IMR-90 (cell line): Measurements from ENCODE around the gene PHAF1. TPM values are rescaled to one million over a fixed set of nuclear protein-coding genes. Genes with fewer than 3 reads are reported as not detected.

Experiments
- ATAC-seq: fragments of 200-7000 bp; cut with Tn5 transposase; 2 replicates; pipeline ENCODE4 v1.9.1; 2020; ENCODE audit warnings: low read depth, mild to moderate bottlenecking, moderate library complexity
- BruUV-seq: library from RNA; stranded (reverse); fragments of 400-500 nt; replicated peaks from 2 replicates; lab custom pipeline; 2021; lab: Mats Ljungman, UMichigan
- CTCF ChIA-PET: fragments of 300-600 bp; formaldehyde crosslinking; extraction: SDS; loops from one replicate; lab custom pipeline; 2021; ENCODE audit warnings: antibody characterized with exemption; lab: Yijun Ruan, JAX
- POLR2A ChIA-PET: fragments of 300-600 bp; sonication (Branson Sonifier 250); formaldehyde crosslinking; loops from one replicate; lab custom pipeline; 2022; ENCODE audit warnings: antibody characterized with exemption; ENCODE audit not compliant: unreplicated experiment; lab: Charles Lee
- DNase-seq: peaks from one replicate; pipeline ENCODE4 v3.0.0; 2013
- H2AFZ ChIP-seq: replicated peaks from 2 replicates; pipeline ENCODE3; 2013; ENCODE audit warnings: low read length, mild to moderate bottlenecking; ENCODE audit not compliant: poor library complexity
- H2AK5ac ChIP-seq: 2 replicates; pipeline ENCODE4 v1.6.1; 2013; ENCODE audit warnings: low read depth, low read length, inconsistent platforms
- H2AK9ac ChIP-seq: replicated peaks from 2 replicates; pipeline ENCODE3; 2013; ENCODE audit warnings: mild to moderate bottlenecking, low read depth, low read length, moderate library complexity; ENCODE audit not compliant: poor library complexity
- H2BK120ac ChIP-seq: 2 replicates; pipeline ENCODE4 v1.6.1; 2013; ENCODE audit warnings: low read depth, low read length, inconsistent platforms
- H2BK15ac ChIP-seq: 3 replicates; pipeline ENCODE4 v1.6.1; 2013; ENCODE audit warnings: low read depth, low read length, inconsistent platforms
- H2BK20ac ChIP-seq: 2 replicates; pipeline ENCODE4 v1.6.1; 2013; ENCODE audit warnings: low read depth, mild to moderate bottlenecking, inconsistent platforms, low read length, moderate library complexity
- H2BK5ac ChIP-seq: 2 replicates; pipeline ENCODE4 v1.6.1; 2013; ENCODE audit warnings: mild to moderate bottlenecking, low read depth, low read length, inconsistent platforms; ENCODE audit not compliant: poor library complexity, severe bottlenecking
- H3K14ac ChIP-seq: replicated peaks from 2 replicates; pipeline ENCODE4 v1.6.1; 2013; ENCODE audit warnings: low read depth, low read length, inconsistent platforms
- H3K18ac ChIP-seq: 2 replicates; pipeline ENCODE4 v1.6.1; 2013; ENCODE audit warnings: low read depth, low read length, control low read depth
- H3K23ac ChIP-seq: 2 replicates; pipeline ENCODE4 v1.6.1; 2013; ENCODE audit warnings: low read depth, low read length, inconsistent platforms
- H3K27ac ChIP-seq: 2 replicates; pipeline ENCODE4 v1.5.1; 2013; ENCODE audit warnings: mild to moderate bottlenecking, control low read depth, low read length; ENCODE audit not compliant: insufficient read depth
- H3K27me3 ChIP-seq: 2 replicates; pipeline ENCODE4 v1.6.1; 2013; ENCODE audit warnings: low read length; ENCODE audit not compliant: control insufficient read depth, insufficient read depth
- H3K36me3 ChIP-seq: 2 replicates; pipeline ENCODE4 v1.6.1; 2013; ENCODE audit warnings: low read length, mixed read lengths; ENCODE audit not compliant: control insufficient read depth, insufficient read depth
- H3K4ac ChIP-seq: 2 replicates; pipeline ENCODE4 v1.6.1; 2013; ENCODE audit warnings: low read depth, low read length, inconsistent platforms
- H3K4me1 ChIP-seq: 2 replicates; pipeline ENCODE4 v1.6.1; 2013; ENCODE audit warnings: low read length, mixed read lengths; ENCODE audit not compliant: control insufficient read depth, insufficient read depth
- H3K4me2 ChIP-seq: 2 replicates; pipeline ENCODE4 v1.6.1; 2013; ENCODE audit warnings: low read depth, mild to moderate bottlenecking, control low read depth, low read length, moderate library complexity
- H3K4me3 ChIP-seq: 2 replicates; pipeline ENCODE4 v1.5.1; 2013; ENCODE audit warnings: low read depth, mild to moderate bottlenecking, control low read depth, low read length, moderate library complexity; ENCODE audit not compliant: insufficient read depth
- H3K56ac ChIP-seq: 2 replicates; pipeline ENCODE4 v1.6.1; 2013; ENCODE audit warnings: low read length, inconsistent platforms; ENCODE audit not compliant: insufficient read depth; ENCODE audit errors: extremely low read depth
- H3K79me1 ChIP-seq, 2 experiments: 2 replicates each; pipeline ENCODE4 v1.6.1; 2013; ENCODE audit warnings: low read length in 2 of 2, inconsistent platforms in 1 of 2, low read depth in 1 of 2
- H3K9ac ChIP-seq: 2 replicates; pipeline ENCODE4 v1.6.1; 2013; ENCODE audit warnings: low read depth, low read length, control low read depth
- H3K9me1 ChIP-seq: 2 replicates; pipeline ENCODE4 v1.6.1; 2013; ENCODE audit warnings: low read length, inconsistent platforms; ENCODE audit not compliant: insufficient read depth
- H3K9me3 ChIP-seq: 2 replicates; pipeline ENCODE4 v1.6.1; 2013; ENCODE audit warnings: low read length; ENCODE audit not compliant: control insufficient read depth, insufficient read depth
- H4K20me1 ChIP-seq: 2 replicates; pipeline ENCODE4 v1.6.1; 2013; ENCODE audit warnings: low read length, inconsistent platforms; ENCODE audit not compliant: insufficient read depth
- H4K5ac ChIP-seq: 2 replicates; pipeline ENCODE4 v1.6.1; 2013; ENCODE audit warnings: mild to moderate bottlenecking, low read depth, low read length, control low read depth
- H4K8ac ChIP-seq, 2 experiments: 2 replicates each; pipeline ENCODE4 v1.6.1; 2013; ENCODE audit warnings: low read depth in 2 of 2, low read length in 2 of 2, control low read depth in 1 of 2, inconsistent platforms in 1 of 2
- H4K91ac ChIP-seq: 2 replicates; pipeline ENCODE4 v1.6.1; 2013; ENCODE audit warnings: low read depth, low read length, inconsistent platforms; ENCODE audit not compliant: insufficient read depth
- BHLHE40 ChIP-seq: fragments of 150-350 bp; IDR thresholded peaks from 2 replicates; pipeline ENCODE4 v1.6.1; 2016; ENCODE audit warnings: mild to moderate bottlenecking, low read depth, low read length
- CEBPB ChIP-seq: IDR thresholded peaks from 2 replicates; pipeline ENCODE4 v1.6.1; 2012; ENCODE audit warnings: low read depth, low read length, improper control_type of control experiment
- CHD1 ChIP-seq: IDR thresholded peaks from 2 replicates; pipeline ENCODE4 v1.6.1; 2012; ENCODE audit warnings: low read depth, low read length, improper control_type of control experiment
- CTCF ChIP-seq: conservative IDR thresholded peaks from 2 replicates; pipeline ENCODE4 v1.5.1; 2012; ENCODE audit warnings: mild to moderate bottlenecking, low read depth, low read length, improper control_type of control experiment
- ELK1 ChIP-seq: fragments of 150-350 bp; IDR thresholded peaks from 2 replicates; pipeline ENCODE4 v1.6.1; 2016; ENCODE audit warnings: low read depth, mild to moderate bottlenecking, low read length, moderate library complexity, borderline replicate concordance
- FOS ChIP-seq: fragments of 150-350 bp; IDR thresholded peaks from 2 replicates; pipeline ENCODE4 v1.6.1; 2016; ENCODE audit warnings: low read depth, low read length
- MAFK ChIP-seq: IDR thresholded peaks from 2 replicates; pipeline ENCODE4 v1.6.1; 2012; ENCODE audit warnings: low read depth, low read length, improper control_type of control experiment
- MXI1 ChIP-seq: IDR thresholded peaks from 2 replicates; pipeline ENCODE4 v1.6.1; 2012; ENCODE audit warnings: low read depth, mild to moderate bottlenecking, low read length, moderate library complexity, borderline replicate concordance
- NFE2L2 ChIP-seq: fragments of 150-350 bp; IDR thresholded peaks from 2 replicates; pipeline ENCODE4 v1.6.1; 2016; ENCODE audit warnings: low read depth, mild to moderate bottlenecking, low read length
- POLR2A ChIP-seq: IDR thresholded peaks from 2 replicates; pipeline ENCODE4 v1.6.1; 2012; ENCODE audit warnings: mild to moderate bottlenecking, low read depth, low read length
- RAD21 ChIP-seq: IDR thresholded peaks from 2 replicates; pipeline ENCODE4 v1.6.1; 2012; ENCODE audit warnings: low read length, improper control_type of control experiment
- RFX5 ChIP-seq: IDR thresholded peaks from 2 replicates; pipeline ENCODE4 v1.8.0; 2012; ENCODE audit warnings: low read depth, mild to moderate bottlenecking, low read length, moderate library complexity
- USF2 ChIP-seq: fragments of 150-350 bp; IDR thresholded peaks from 2 replicates; pipeline ENCODE4 v1.6.1; 2017; ENCODE audit warnings: mild to moderate bottlenecking, antibody characterized with exemption, low read length, low read depth
- WGBS, 2 experiments: methylation state at CpG; one replicate each; pipeline versions ENCODE4 v1.1.5 to v1.1.7; 2013; ENCODE audit warnings: missing lambda C conversion rate in 2 of 2; ENCODE audit not compliant: insufficient read length in 1 of 2; ENCODE audit errors: extremely low coverage in 2 of 2; 5-methylcytosine and 5-hydroxymethylcytosine counted together
- dilution Hi-C: fragments of 300-500 bp; cut with HindIII; formaldehyde crosslinking; loops from one replicate; pipeline ENCODE4 v1.14.3; 2018; ENCODE audit warnings: low sequenced_read_pairs; ENCODE audit not compliant: unreplicated experiment
- in situ Hi-C: fragments of 300-500 bp; cut with MboI; formaldehyde crosslinking; loops from 3 replicates; pipeline ENCODE4 v1.14.3; 2019; ENCODE audit warnings: low sequenced_read_pairs, inconsistent platforms, mixed read lengths
- intact Hi-C: fragments of 100-400 bp; cut with micrococcal nuclease; formaldehyde crosslinking; loops from 2 replicates; pipeline ENCODE4 v1.10.0; 2022
- polyA plus RNA-seq, 3 experiments: library from polyadenylated mRNA; depleted of rRNA; stranded (reverse); fragments of >200 nt; gene quantifications; 2 replicates each; pipeline ENCODE4 v1.2.3, GENCODE V29; 2012; ENCODE audit warnings: low replicate concordance in 1 of 3
- total RNA-seq: library from RNA; depleted of rRNA; stranded (reverse); fragments of >200 nt; gene quantifications from 2 replicates; pipeline ENCODE4 v1.2.3, GENCODE V29; 2012

The PHAF1 gene
- total and polyA plus RNA-seq, 2 of the 4 experiments (the other 2 are of a cell fraction), result 14.0 to 19.8 TPM

- in situ Hi-C loops, result no loop called here
- Histone ChIP-seq H3K4me2 (no peak overlapping the region), H2BK120ac (no peak overlapping the region), H3K4ac (no peak overlapping the region), H4K8ac (no peak overlapping the region), H3K27ac (no peak overlapping the region), H3K23ac (no peak overlapping the region), H2AFZ (no peak overlapping the region), H2BK5ac (no peak overlapping the region), H3K79me1 (peaks cover 11 to 19% of the 10 kb centered on the region in 2 experiments), H3K27me3 (no peaks in the 10 kb centered on the region), H2AK5ac (no peak overlapping the region), H4K91ac (no peak overlapping the region), H3K18ac (no peak overlapping the region), H2AK9ac (peak overlapping the region; percentile 29), H3K9me1 (peaks cover 19% of the 10 kb centered on the region), H3K9ac (no peak overlapping the region), H3K4me3 (no peak overlapping the region), H4K5ac (no peak overlapping the region), H4K20me1 (peaks cover 6% of the 10 kb centered on the region), H3K36me3 (no peaks in the 10 kb centered on the region), H3K14ac (no peak overlapping the region), H2BK20ac (no peak overlapping the region), H3K56ac (no peak overlapping the region), H2BK15ac (no peak overlapping the region), H3K9me3 (no peaks in the 10 kb centered on the region), H3K4me1 (peaks cover 13% of the 10 kb centered on the region)
- intact Hi-C loops, result loop anchor here (10.0 kb wide), 1 partner anchor 173 kb away; no protein-coding TSS in a partner anchor
- 75% methylated on average over 12 of the region's 26 CpGs; no CpG with 5 or more reads in 1 of the 2 experiments for WGBS, 2 experiments
- TF ChIP-seq CEBPB (no peak), ELK1 (no peak), CHD1 (no peak), RAD21 (no peak), FOS (no peak), POLR2A (no peak), MAFK (no peak), USF2 (no peak), MXI1 (no peak), CTCF (no peak), BHLHE40 (no peak), NFE2L2 (no peak), RFX5 (no peak)
- ChIA-PET CTCF (no interaction called here), POLR2A (no interaction called here)
- no TSS peak for BruUV-seq
- ATAC-seq, result no peak
- DNase-seq, result no peak
- dilution Hi-C loops, result no loop called here
Observed at GRCh38 chr16:67187175-67187890, 77.6 kb downstream of the PHAF1 start.
